Neural cell (in vitro differentiated cells): Measurements from ENCODE around the gene KTI12. TPM values are rescaled to one million over a fixed set of nuclear protein-coding genes. Genes with fewer than 3 reads are reported as not detected.

Experiments
- H2AFZ ChIP-seq: fragments of 200-600, 300-800 bp; sonication (generic), shearing (Covaris generic); 2 replicates; pipeline ENCODE4 v1.6.0; 2014; ENCODE audit warnings: low read depth, mild to moderate bottlenecking, antibody characterized with exemption, low read length, moderate library complexity
- H3F3A ChIP-seq: fragments of 200-600 bp; shearing (Covaris generic); 2 replicates; pipeline ENCODE4 v1.6.1; 2016; ENCODE audit warnings: mild to moderate bottlenecking, moderate library complexity, mixed read lengths, antibody characterized with exemption, low read length; ENCODE audit not compliant: insufficient read depth, poor library complexity, severe bottlenecking
- H3K27ac ChIP-seq: fragments of 200-600, 300-800 bp; sonication (generic), shearing (Covaris generic); 2 replicates; pipeline ENCODE4 v1.5.1; 2014; ENCODE audit warnings: mild to moderate bottlenecking, low read length, moderate library complexity
- H3K27me3 ChIP-seq: fragments of 300-800, 200-600 bp; sonication (generic), shearing (Covaris generic); 2 replicates; pipeline ENCODE4 v1.6.0; 2014; ENCODE audit warnings: mild to moderate bottlenecking, low read depth, low read length, moderate library complexity; ENCODE audit not compliant: insufficient read depth
- H3K36me3 ChIP-seq: fragments of 300-800, 200-600 bp; sonication (generic), shearing (Covaris generic); 2 replicates; pipeline ENCODE4 v1.5.1; 2014; ENCODE audit warnings: mild to moderate bottlenecking, antibody characterized with exemption, low read length, moderate library complexity; ENCODE audit not compliant: insufficient read depth
- H3K4me2 ChIP-seq: fragments of 300-800, 200-600 bp; sonication (generic), shearing (Covaris generic); 2 replicates; pipeline ENCODE4 v1.6.0; 2014; ENCODE audit warnings: mild to moderate bottlenecking, low read length
- H3K4me3 ChIP-seq: fragments of 300-800, 200-600 bp; sonication (generic), shearing (Covaris generic); 2 replicates; pipeline ENCODE4 v1.5.1; 2014; ENCODE audit warnings: mild to moderate bottlenecking, low read length, moderate library complexity
- H3K79me2 ChIP-seq: fragments of 200-600 bp; shearing (Covaris generic); replicated peaks from 2 replicates; pipeline ENCODE4 v1.6.0; 2014; ENCODE audit warnings: mild to moderate bottlenecking, low read length, moderate library complexity; ENCODE audit not compliant: insufficient read depth
- H3K9ac ChIP-seq: fragments of 300-800, 200-600 bp; sonication (generic), shearing (Covaris generic); 2 replicates; pipeline ENCODE4 v1.6.1; 2016; ENCODE audit warnings: mild to moderate bottlenecking, low read length, mixed read lengths
- H3K9me2 ChIP-seq: fragments of 200-600 bp; shearing (Covaris generic); 2 replicates; pipeline ENCODE4 v1.6.1; 2016; ENCODE audit warnings: mild to moderate bottlenecking, low read length, mixed read lengths; ENCODE audit not compliant: insufficient read depth
- H3K9me3 ChIP-seq: fragments of 200-600, 300-800 bp; sonication (generic), shearing (Covaris generic); 2 replicates; pipeline ENCODE4 v1.6.1; 2016; ENCODE audit warnings: mild to moderate bottlenecking, mixed run types, low read length, moderate library complexity, mixed read lengths
- H4K20me1 ChIP-seq: fragments of 200-600 bp; shearing (Covaris generic); 2 replicates; pipeline ENCODE4 v1.6.1; 2016; ENCODE audit warnings: mild to moderate bottlenecking, mixed run types; ENCODE audit not compliant: insufficient read depth
- CTCF ChIP-seq: fragments of 450-650 bp; IDR thresholded peaks from 2 replicates; pipeline ENCODE4 v1.5.1; 2014; ENCODE audit warnings: antibody characterized with exemption, mild to moderate bottlenecking, moderate library complexity; ENCODE audit not compliant: poor library complexity, severe bottlenecking
- EP300 ChIP-seq: fragments of 450-650 bp; conservative IDR thresholded peaks from 2 replicates; pipeline ENCODE4 v1.6.1; 2014; ENCODE audit warnings: antibody characterized with exemption, mild to moderate bottlenecking, moderate library complexity; ENCODE audit not compliant: poor library complexity, severe bottlenecking
- EZH2 ChIP-seq: fragments of 200-600, 300-800 bp; shearing (Covaris generic), sonication (generic); IDR thresholded peaks from 2 replicates; pipeline ENCODE4 v1.6.1; 2014; ENCODE audit warnings: antibody characterized with exemption, low read length, borderline replicate concordance, mild to moderate bottlenecking; ENCODE audit not compliant: insufficient read depth, poor library complexity, severe bottlenecking
- MXI1 ChIP-seq: fragments of 450-650 bp; conservative IDR thresholded peaks from 2 replicates; pipeline ENCODE4 v1.6.1; 2014; ENCODE audit warnings: antibody characterized with exemption, mild to moderate bottlenecking; ENCODE audit not compliant: poor library complexity, severe bottlenecking
- POLR2AphosphoS5 ChIP-seq: IDR thresholded peaks from 2 replicates; pipeline ENCODE4 v1.6.1; 2012
- RAD21 ChIP-seq: fragments of 450-650 bp; conservative IDR thresholded peaks from 2 replicates; pipeline ENCODE4 v1.6.1; 2014; ENCODE audit warnings: antibody characterized with exemption, mild to moderate bottlenecking, moderate library complexity
- REST ChIP-seq: IDR thresholded peaks from 2 replicates; pipeline ENCODE4 v1.6.1; 2012; ENCODE audit warnings: borderline replicate concordance
- SMC3 ChIP-seq: fragments of 450-650 bp; conservative IDR thresholded peaks from 2 replicates; pipeline ENCODE4 v1.6.1; 2014; ENCODE audit warnings: antibody characterized with exemption, mild to moderate bottlenecking, moderate library complexity; ENCODE audit not compliant: poor library complexity
- TAF1 ChIP-seq: IDR thresholded peaks from 2 replicates; pipeline ENCODE4 v1.6.1; 2012; ENCODE audit warnings: low read depth
- polyA plus RNA-seq: library from polyadenylated mRNA; depleted of rRNA; stranded (reverse); fragments of >200 nt; gene quantifications from 2 replicates; pipeline ENCODE4 v1.2.3, GENCODE V29; 2014

Gene KTI12
- polyA plus RNA-seq, 1 donor from 2014 or later: 14.0 TPM

GRCh38 chr1:52045236-52045635 is 11.6 kb upstream of the KTI12 start:
- Histone ChIP-seq H3K79me2 (peaks cover 18% of the 10 kb centered on the region), H3K27me3 (no peaks in the 10 kb centered on the region), H3K4me2 (no peak overlapping the region), H4K20me1 (no peaks in the 10 kb centered on the region), H3K9me2 (no peaks in the 10 kb centered on the region), H3K9ac (no peak overlapping the region), H3K27ac (no peak overlapping the region), H3K36me3 (no peaks in the 10 kb centered on the region), H2AFZ (no peak overlapping the region), H3K9me3 (no peaks in the 10 kb centered on the region), H3F3A (no peaks in the 10 kb centered on the region), H3K4me3 (no peak overlapping the region)
- TF ChIP-seq CTCF (no peak), TAF1 (no peak)

- Histone ChIP-seq H3K4me3 (no peak overlapping the region), H3F3A (no peaks in the 10 kb centered on the region), H4K20me1 (no peaks in the 10 kb centered on the region), H3K9me2 (no peaks in the 10 kb centered on the region), H3K27ac (no peak overlapping the region), H2AFZ (no peak overlapping the region), H3K79me2 (peaks cover 5% of the 10 kb centered on the region), H3K36me3 (no peaks in the 10 kb centered on the region), H3K9me3 (no peaks in the 10 kb centered on the region), H3K4me2 (no peak overlapping the region), H3K27me3 (no peaks in the 10 kb centered on the region), H3K9ac (no peak overlapping the region)
- no peak for TF ChIP-seq EZH2
- TF ChIP-seq MXI1: no peak
Measured at GRCh38 chr1:52041551-52042185, 8.1 kb upstream of the KTI12 start.

GRCh38 chr1:52037909-52038308 is 4.3 kb upstream of the KTI12 start:
- Histone ChIP-seq H3K4me2 (no peak overlapping the region), H3K79me2 (peaks cover 2% of the 10 kb centered on the region), H3K9ac (no peak overlapping the region), H4K20me1 (no peaks in the 10 kb centered on the region), H3K27me3 (no peaks in the 10 kb centered on the region), H3F3A (no peaks in the 10 kb centered on the region), H3K27ac (no peak overlapping the region), H2AFZ (no peak overlapping the region), H3K36me3 (no peaks in the 10 kb centered on the region), H3K9me2 (no peaks in the 10 kb centered on the region), H3K9me3 (no peaks in the 10 kb centered on the region), H3K4me3 (no peak overlapping the region)
- no peak for TF ChIP-seq CTCF
- no peak for TF ChIP-seq EP300
- TF ChIP-seq SMC3: no peak
- TF ChIP-seq MXI1: no peak
- no peak for TF ChIP-seq TAF1
- no peak for TF ChIP-seq REST
- no peak for TF ChIP-seq POLR2AphosphoS5
- no peak for TF ChIP-seq RAD21
- no peak for TF ChIP-seq EZH2
